ENCODE data around the gene IL10RA.

Gene IL10RA

GRCh38 chr11:117992136-117992535 lies 5.9 kb downstream of the IL10RA start:
- no peak for DNase-seq (ENCODE audit: low read depth, low spot score)

GRCh38 chr11:117992620-117993019 lies 6.4 kb downstream of the IL10RA start:
- no peak for DNase-seq (ENCODE audit: low read depth, low spot score)

DNA sequence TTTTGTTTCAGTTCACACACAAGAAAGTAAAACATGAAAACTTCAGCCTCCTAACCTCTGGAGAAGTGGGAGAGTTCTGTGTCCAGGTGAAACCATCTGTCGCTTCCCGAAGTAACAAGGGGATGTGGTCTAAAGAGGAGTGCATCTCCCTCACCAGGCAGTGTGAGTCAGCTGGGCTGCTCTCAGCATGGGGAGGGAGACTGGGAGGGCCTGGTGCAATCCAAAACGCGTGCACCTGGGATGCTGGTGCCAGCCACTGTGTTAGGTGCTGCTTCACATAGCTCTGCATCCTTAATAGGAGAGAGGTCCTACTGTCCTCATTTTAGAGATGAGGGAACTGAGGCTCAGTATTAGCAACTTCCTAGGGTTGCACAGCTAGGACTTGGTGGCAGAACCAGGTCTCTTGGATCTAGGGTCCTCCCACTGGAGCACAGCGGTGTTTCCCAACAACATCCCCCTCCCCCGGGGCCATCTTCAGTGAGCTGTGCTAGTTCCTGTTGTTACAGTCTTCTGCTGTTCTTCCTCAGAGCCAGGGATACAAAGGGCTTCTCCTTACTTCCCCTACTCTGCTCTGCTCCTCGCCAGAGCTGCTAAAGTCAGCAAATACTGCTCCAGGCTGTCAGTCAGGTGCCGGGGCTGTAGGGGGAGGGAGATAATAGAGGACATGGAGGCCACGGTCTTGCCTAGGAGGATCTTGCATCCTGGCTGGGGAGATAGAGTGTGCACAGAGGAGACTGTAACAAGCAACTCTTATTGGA lies 8.0 kb downstream of the IL10RA start:
- no peak for DNase-seq (ENCODE audit: low read depth, low spot score)

DNA sequence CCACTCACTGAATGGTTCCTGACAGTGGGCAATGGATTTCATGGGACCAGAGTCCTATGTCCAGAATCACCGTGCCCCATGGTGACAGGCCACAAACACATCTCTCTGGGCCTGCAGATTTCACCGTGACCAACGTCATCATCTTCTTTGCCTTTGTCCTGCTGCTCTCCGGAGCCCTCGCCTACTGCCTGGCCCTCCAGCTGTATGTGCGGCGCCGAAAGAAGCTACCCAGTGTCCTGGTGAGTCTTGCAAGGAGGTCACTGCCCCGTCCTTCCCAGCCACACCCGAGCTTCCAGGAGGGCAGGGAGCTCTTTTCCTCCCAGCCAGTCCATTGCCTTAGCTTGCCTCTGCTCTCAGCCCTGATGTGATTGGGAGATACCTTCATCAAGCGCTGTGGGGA lies 9.3 kb downstream of the IL10RA start:
- no peak for DNase-seq (ENCODE audit: low read depth, low spot score)

DNA sequence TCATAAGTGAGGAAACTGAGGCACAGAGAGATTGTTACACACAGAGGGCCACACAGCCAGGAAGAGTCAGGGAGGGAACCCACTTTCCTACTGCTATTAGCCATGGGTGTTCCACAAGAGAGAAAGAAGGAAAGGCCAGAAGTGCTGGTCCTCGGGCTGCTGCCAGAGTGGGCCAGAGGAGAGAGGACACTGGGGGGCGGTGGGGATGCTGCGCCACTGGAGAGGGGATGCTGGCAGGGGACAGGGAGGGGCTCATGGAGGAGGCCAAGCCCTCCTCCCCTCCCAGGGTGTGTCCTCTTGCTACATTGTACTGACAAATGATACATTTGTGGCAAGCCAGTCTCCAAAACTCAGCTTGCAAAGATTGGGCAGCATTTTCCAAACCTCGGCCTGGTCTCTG lies 9.9 kb downstream of the IL10RA start:
- DNase-seq (ENCODE audit: low read depth, low spot score), result no peak

- DNase-seq (ENCODE audit: low read depth, low spot score), result no peak
These were observed 11.2 kb downstream of the IL10RA start for GRCh38 chr11:117997406-117997805.

DNA sequence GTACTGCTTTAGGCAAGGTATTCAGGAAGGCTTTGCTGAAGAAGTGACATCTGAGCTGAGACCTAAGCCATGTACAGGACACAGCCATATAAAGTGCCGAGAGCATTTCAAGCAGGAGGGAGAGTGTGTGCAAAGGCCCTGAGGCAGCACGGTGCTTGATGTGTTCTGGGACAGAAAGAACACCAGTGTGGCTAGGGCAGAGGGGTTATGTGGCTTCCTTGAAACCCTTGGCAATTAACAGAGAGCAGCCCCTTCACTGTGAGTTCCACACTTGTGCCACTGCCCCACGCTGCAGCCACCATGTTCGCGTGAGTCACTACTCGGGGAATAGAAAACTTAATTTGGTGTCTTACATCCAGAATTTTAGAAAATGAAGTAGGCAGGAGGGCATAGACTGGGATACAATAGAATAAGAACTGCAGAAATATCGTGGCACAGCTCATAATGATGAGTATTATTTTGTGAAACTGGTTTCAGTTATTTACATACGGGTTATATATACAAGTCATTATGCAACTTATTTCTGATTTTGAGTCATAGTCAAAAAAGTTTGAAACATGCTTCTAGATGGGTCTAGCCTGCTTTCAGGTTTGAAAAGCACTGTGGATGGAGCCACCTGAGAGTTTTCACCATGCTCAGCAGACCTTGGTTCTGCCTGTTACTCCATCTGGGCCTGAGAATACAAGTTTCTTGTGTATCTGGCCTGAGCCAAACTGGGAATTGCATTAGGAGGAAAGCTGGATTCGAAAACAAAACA lies 11.8 kb downstream of the IL10RA start:
- no peak for DNase-seq (ENCODE audit: low read depth, low spot score)

GRCh38 chr11:117998664-117999353 lies 12.6 kb downstream of the IL10RA start:
- no peak for DNase-seq (ENCODE audit: low read depth, low spot score)

- DNase-seq (ENCODE audit: low read depth, low spot score), result no peak
These were observed 13.3 kb downstream of the IL10RA start for GRCh38 chr11:117999354-117999993.

DNA sequence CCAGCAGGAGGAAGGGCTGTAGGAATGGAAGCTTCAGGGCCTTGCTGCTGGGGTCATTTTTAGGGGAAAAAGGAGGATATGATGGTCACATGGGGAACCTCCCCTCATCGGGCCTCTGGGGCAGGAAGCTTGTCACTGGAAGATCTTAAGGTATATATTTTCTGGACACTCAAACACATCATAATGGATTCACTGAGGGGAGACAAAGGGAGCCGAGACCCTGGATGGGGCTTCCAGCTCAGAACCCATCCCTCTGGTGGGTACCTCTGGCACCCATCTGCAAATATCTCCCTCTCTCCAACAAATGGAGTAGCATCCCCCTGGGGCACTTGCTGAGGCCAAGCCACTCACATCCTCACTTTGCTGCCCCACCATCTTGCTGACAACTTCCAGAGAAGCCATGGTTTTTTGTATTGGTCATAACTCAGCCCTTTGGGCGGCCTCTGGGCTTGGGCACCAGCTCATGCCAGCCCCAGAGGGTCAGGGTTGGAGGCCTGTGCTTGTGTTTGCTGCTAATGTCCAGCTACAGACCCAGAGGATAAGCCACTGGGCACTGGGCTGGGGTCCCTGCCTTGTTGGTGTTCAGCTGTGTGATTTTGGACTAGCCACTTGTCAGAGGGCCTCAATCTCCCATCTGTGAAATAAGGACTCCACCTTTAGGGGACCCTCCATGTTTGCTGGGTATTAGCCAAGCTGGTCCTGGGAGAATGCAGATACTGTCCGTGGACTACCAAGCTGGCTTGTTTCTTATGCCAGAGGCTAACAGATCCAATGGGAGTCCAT lies 14.1 kb downstream of the IL10RA start:
- no peak for DNase-seq (ENCODE audit: low read depth, low spot score)

- DNase-seq (ENCODE audit: low read depth, low spot score), result no peak
These were observed 14.6 kb downstream of the IL10RA start for GRCh38 chr11:118000850-118001228.

GRCh38 chr11:118001494-118001971 lies 15.3 kb downstream of the IL10RA start:
- DNase-seq (ENCODE audit: low read depth, low spot score), result no peak

DNA sequence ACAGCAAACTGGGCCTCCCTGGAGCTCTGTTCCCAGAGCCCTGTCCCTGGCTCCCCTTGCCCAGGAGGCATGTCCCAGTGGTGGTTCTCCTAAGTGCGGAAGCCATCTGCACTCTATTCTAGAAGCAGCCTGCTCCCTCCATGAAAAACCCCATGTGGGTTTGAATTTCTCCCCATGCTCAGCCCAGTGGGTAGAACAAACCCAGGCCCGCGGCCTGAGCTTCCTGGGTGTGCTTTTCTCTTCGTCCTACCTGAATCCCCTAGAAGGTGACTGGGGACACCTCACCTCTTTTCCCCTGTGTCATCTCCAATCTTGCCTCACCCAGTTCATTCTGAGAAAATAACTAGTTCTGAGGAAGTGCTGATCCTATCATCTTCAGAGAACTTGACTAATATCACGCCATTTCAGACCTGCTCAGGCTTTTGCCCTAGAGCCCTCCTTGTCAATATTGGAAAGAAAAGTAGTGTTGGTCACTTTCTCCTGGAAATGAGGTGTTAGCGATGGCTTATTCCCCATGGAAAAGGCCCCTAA lies 15.9 kb downstream of the IL10RA start:
- DNase-seq (ENCODE audit: low read depth, low spot score), result no peak

DNA sequence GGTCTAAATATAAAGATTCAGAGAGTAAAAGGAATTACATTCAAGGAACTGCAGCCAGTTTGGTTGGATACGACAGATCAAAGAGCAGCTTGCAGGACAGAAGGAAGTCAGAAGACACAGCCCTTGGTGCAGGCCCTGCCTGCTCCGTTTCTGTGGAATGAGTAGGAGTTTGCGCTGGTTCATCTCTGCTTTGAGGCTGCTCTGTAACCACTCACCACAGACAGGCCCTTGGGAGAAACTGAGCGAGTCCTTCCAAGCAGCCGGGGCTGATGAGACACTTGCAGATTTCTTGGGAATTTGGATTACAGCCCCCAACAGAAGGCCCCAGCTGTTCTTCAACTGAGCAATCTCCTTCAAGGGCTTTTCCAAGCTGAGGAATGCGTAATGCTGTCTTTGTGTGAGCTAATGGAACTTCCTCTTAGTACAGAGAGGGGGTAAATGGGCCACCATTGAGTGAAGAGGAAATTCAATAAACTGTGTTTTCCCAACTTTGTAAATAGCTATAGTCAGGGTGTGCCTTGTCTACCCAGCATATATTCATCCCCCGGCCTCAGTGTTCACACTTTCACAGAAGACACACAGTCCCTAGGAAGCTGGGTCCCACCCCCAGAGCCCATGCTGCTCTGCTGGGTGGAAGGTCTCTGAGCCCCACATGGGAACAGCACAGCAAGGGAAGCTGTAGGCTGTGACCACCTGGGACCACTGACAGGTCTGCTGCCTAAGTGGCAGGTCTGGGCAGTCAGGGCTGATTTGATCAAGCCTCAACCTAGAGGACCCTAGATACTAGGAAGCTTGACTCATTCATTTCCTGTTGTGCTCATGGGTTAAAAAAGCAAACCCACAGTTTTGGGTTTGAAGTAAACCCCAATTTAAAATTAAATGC lies 16.6 kb downstream of the IL10RA start:
- DNase-seq (ENCODE audit: low read depth, low spot score), result no peak

- no peak for DNase-seq (ENCODE audit: low read depth, low spot score)
These were observed 17.3 kb downstream of the IL10RA start for GRCh38 chr11:118003456-118003855.

DNA sequence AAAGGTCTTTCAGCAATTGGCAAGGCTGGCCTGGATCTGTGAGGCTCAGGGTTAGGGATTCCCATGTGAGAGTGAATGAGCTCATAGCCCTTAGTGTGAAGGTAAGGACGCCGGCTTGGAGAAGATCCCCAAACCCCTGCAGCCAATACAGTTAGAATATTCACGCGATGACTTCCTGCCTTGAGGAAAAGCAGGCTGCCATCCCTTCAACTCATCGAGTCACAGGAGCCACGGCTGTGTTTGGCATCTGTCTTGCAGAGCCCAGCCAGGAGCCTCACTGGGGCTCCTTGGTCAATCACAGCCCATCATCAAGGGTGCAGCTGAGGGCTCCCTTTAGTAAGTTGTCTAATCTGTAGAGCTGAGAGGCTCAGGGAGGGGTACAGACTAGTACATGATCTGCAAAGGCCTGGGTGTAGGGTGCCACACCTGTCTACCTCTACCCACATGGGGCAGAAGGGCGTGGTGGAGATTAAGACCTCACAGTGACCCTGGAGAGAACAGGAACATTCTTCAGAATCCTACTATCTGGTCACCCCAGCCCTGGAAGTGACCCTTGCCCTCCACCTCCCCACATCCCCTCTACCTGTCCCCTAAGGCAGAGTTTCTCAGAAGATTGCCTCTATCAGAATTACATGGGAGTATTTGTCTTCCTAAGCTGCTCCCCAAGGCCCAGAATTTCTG lies 18.5 kb downstream of the IL10RA start:
- DNase-seq (ENCODE audit: low read depth, low spot score), result no peak

DNA sequence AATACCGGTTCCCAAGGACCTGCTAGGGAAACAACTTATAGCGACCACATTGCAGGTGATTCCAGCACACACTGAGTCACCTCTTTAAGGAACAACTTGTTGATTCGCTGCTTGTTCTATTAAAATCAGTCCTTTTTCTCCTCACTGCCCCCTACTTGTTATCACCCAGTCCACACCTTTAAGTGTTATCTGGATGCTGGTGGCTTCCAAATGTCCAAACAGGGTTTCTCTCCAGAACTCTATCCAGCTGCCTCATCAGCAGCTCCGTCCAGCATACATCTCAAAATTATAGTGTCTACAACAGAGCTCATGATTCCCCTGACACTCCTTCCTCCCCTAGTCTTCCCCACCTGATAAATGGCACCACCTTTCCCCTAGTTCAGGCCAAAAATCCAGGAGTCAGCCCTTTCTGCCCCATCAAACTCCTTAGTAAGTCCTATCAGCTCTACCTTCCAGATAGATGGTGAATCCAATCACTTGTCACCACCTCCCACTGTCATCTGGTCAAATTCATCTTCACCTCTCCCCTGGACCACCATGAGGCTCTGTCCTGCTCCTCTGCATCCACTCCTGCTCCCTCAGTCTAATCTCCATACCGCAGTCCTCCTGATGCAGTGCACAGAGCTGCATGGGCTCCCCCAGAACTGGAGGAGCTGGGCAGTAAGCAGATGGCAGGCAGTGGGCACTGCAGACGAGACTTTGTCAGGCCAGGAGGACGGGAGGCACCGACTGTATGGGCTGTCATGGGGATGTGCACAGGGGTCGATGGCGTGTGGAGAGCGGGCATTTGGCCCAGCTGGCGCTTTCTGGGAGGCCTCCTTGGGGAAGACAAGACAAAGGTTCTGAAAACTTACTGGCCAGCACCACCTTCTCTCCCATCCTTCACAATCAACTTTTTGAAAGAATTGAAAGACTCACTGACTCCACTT lies 19.3 kb downstream of the IL10RA start:
- no peak for DNase-seq (ENCODE audit: low read depth, low spot score)

DNA sequence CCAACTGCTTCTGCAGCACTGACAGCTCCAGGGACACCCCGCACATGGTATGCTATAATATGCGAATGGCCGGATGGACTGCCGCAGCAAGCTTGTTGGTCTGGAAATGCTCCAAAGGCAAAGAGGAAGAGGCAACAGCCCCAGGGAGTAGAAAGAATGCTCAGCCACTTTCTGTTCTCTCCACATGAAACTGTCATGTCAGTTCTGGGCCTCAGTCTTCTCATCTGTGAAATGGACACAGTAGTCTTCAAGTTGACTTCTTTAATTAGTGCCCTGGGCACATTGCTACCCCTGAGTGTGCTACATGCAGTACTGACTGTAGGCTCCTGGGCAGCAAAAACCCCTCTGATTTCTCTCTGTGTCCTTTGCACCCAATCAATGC lies 19.9 kb downstream of the IL10RA start:
- DNase-seq (ENCODE audit: low read depth, low spot score), result no peak

All from activated CD4-positive, CD25-positive, alpha-beta regulatory T cell treated with anti-CD3 and anti-CD28 coated beads, Interleukin-2, amount 50 U/mL, for 16 hours (primary cell).